Daoy (cell line): ENCODE results near the gene BPTF. TPM values are rescaled to one million over a fixed set of nuclear protein-coding genes. Genes with fewer than 3 reads are reported as not detected.
A peak's percentile ranks its signal among the peaks of the same experiment; 100 is the strongest.
"Not testable (repeated sequence)": the region's sequence is repeated elsewhere in the genome, so short reads cannot be mapped to it uniquely, and the experiment has no call there.

Experiments
- DNase-seq: peaks from one replicate; pipeline ENCODE4 v3.0.0-alpha.2; 2015; ENCODE audit warnings: low read depth
- total RNA-seq: library from RNA; depleted of rRNA; stranded (reverse); fragments of >200 nt; shearing (Covaris generic); gene quantifications from 2 replicates; pipeline ENCODE4 v1.2.3, GENCODE V29; 2014; rRNA removed

BPTF gene
- total RNA-seq, 1 experiment from 2014 or later, result 22.7 TPM

- DNase-seq, result no peak
Observed at GRCh38 chr17:68013385-68013784, 188.1 kb downstream of the BPTF start.

GRCh38 chr17:68015081-68015723, 189.9 kb downstream of the BPTF start:
- no peak for DNase-seq

GRCh38 chr17:68016838-68017237, 191.5 kb downstream of the BPTF start:
- no peak for DNase-seq

GRCh38 chr17:68018493-68018892, 193.2 kb downstream of the BPTF start:
- not testable (repeated sequence) for DNase-seq

- DNase-seq, result peak; percentile 14
Observed at GRCh38 chr17:68019336-68019674, 194.0 kb downstream of the BPTF start.

GRCh38 chr17:68019675-68020408, 194.5 kb downstream of the BPTF start:
- peak; percentile 97 for DNase-seq

GRCh38 chr17:68020409-68020756, 195.1 kb downstream of the BPTF start:
- no peak for DNase-seq

GRCh38 chr17:68020791-68021190, 195.5 kb downstream of the BPTF start:
- DNase-seq, result not testable (repeated sequence)

- no peak for DNase-seq
Observed at GRCh38 chr17:68021963-68022362, 196.7 kb downstream of the BPTF start.

- not testable (repeated sequence) for DNase-seq
Observed at GRCh38 chr17:68022547-68022946, 197.2 kb downstream of the BPTF start.

- DNase-seq, result no peak
Observed at GRCh38 chr17:68029512-68030215, 204.4 kb downstream of the BPTF start.

Other genes with a start within 250 kb of the BPTF start
- gene NOL11, start 107.6 kb upstream of the BPTF start, total RNA-seq, result 104 and 105 TPM in 2 replicates
- gene C17orf58, start 171.0 kb downstream of the BPTF start, total RNA-seq, result 27.9 and 32.7 TPM in 2 replicates
- 475 and 524 TPM in 2 replicates for gene KPNA2, start 210.2 kb downstream of the BPTF start, total RNA-seq